Measurements from ENCODE around the gene PRKAA2.
A peak's percentile ranks its signal among the peaks of the same experiment; 100 is the strongest.

Gene PRKAA2

GRCh38 chr1:56639211-56639610, 5.9 kb upstream of the PRKAA2 start:
- H3K27ac ChIP-seq = no peak overlapping the region
- POLR2A ChIA-PET (ENCODE audit: low non-redundant PET) = no interaction called here
- no peak for TF ChIP-seq CTCF (conservative IDR thresholded peaks at IDR 0.05; ENCODE audit: low read depth)
- no peak for DNase-seq (ENCODE audit: low spot score)
- CTCF ChIA-PET = no interaction called here

- no peak for DNase-seq (ENCODE audit: low spot score)
- ChIA-PET POLR2A (ENCODE audit: low non-redundant PET) (no interaction called here), CTCF (interaction anchor here (0.7 kb wide), 1 partner anchor 26 kb away, joined by 4 read pairs; no protein-coding TSS in a partner anchor)
- H3K27ac ChIP-seq = no peak overlapping the region
- no peak for TF ChIP-seq CTCF (conservative IDR thresholded peaks at IDR 0.05; ENCODE audit: low read depth)
Observed at GRCh38 chr1:56643661-56644060, 1.5 kb upstream of the PRKAA2 start.

GRCh38 chr1:56644064-56644918, 823 bp upstream of the PRKAA2 start:
- CTCF ChIA-PET = interaction anchor here (0.7 kb wide), 1 partner anchor 27 kb away, joined by 4 read pairs; no protein-coding TSS in a partner anchor
- H3K27ac ChIP-seq = no peak overlapping the region
- peak; percentile 6 for DNase-seq (ENCODE audit: low spot score)
- POLR2A ChIA-PET (ENCODE audit: low non-redundant PET) = no interaction called here
- no peak for TF ChIP-seq CTCF (conservative IDR thresholded peaks at IDR 0.05; ENCODE audit: low read depth)

GRCh38 chr1:56645677-56646305, 677 bp downstream of the PRKAA2 start:
- H3K27ac ChIP-seq = no peak overlapping the region
- POLR2A ChIA-PET (ENCODE audit: low non-redundant PET) = no interaction called here
- CTCF ChIA-PET = no interaction called here
- peak; percentile 15 for DNase-seq (ENCODE audit: low spot score)
- no peak for TF ChIP-seq CTCF (conservative IDR thresholded peaks at IDR 0.05; ENCODE audit: low read depth)

- no peak overlapping the region for H3K27ac ChIP-seq
- no peak for DNase-seq (ENCODE audit: low spot score)
- TF ChIP-seq CTCF (conservative IDR thresholded peaks at IDR 0.05; ENCODE audit: low read depth) = no peak
- CTCF ChIA-PET = no interaction called here
- POLR2A ChIA-PET (ENCODE audit: low non-redundant PET) = no interaction called here
Observed at GRCh38 chr1:56646611-56647010, 1.5 kb downstream of the PRKAA2 start.

- POLR2A ChIA-PET (ENCODE audit: low non-redundant PET) = no interaction called here
- no peak overlapping the region for H3K27ac ChIP-seq
- no peak for DNase-seq (ENCODE audit: low spot score)
- no peak for TF ChIP-seq CTCF (conservative IDR thresholded peaks at IDR 0.05; ENCODE audit: low read depth)
- CTCF ChIA-PET = no interaction called here
Observed at GRCh38 chr1:56647106-56647505, 2.0 kb downstream of the PRKAA2 start.
